Renal cortical epithelial cell (primary cell): Measurements from ENCODE around the gene GLCE. TPM values are rescaled to one million over a fixed set of nuclear protein-coding genes. Genes with fewer than 3 reads are reported as not detected.
A peak's percentile ranks its signal among the peaks of the same experiment; 100 is the strongest.
"Not testable (repeated sequence)": the region's sequence is repeated elsewhere in the genome, so short reads cannot be mapped to it uniquely, and the experiment has no call there.

Experiments
- DNase-seq: peaks from one replicate; pipeline ENCODE4 v3.0.0-alpha.2; 2011; ENCODE audit warnings: low read depth
- total RNA-seq: library from RNA; depleted of rRNA; stranded (reverse); fragments of >200 nt; gene quantifications from 2 replicates; pipeline ENCODE4 v1.2.3, GENCODE V29; 2014

GLCE gene
- total RNA-seq, 1 donor from 2014 or later: 15.9 TPM

GRCh38 chr15:69158843-69159240 is 1.6 kb upstream of the GLCE start:
- no peak for DNase-seq

GRCh38 chr15:69159805-69160140 is 662 bp upstream of the GLCE start:
- DNase-seq: no peak

DNA sequence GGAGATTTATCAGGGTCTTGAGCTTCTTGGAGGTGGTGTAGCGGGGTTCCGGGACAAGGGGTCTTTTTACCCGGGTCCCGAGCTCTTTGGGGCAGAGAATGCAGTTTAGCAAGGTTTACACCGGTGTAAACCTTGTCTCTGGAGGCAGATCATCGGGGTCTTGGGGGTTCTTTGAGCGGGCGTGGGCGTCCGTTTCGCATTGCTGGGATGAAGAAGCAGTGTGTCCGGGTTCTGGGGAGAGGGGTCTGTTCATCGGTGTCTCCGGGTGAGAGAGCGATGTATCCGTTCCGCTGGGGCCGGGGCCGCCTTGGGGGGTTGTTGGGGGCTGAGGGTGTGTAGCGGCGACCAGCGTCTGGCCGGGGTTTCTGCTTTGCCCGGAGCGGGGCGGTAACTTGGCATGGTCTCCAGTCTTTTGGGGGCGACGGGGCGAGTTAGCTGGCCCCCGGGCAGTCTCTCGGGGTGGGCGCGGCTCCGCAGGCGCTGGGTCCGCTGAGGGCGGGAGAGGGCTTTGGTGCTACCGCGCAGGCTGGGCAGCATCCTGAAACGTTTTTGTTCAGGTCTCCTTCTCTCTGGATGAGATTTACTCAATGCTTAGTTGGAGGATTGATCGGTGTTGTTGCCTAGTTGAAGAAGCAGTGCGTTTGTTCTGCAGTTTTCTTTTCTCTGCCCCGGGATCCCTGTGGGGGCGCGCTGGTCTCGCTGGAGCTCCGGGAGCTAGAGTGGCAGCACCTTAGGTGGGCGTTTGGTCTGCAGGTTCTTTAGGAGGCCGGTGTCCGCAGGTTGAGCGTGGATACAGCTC is 843 bp downstream of the GLCE start:
- DNase-seq: peak; percentile 26

DNA sequence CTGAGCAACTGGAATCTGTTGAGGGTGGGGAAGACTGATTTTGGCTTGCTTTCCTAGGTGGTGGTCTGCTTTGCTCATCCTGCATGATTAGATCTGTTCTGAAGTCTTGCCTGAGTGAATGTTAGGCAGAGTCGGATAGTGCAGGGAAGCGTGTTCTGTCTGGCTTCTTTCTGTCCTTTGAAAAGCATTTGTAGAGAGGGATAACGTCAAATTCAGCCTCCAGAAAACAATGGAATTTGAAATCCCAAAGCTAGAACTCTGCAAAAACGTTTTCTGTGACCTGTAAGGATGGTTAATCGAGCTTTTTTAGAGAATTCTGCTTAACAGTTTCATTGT is 1.4 kb downstream of the GLCE start:
- no peak for DNase-seq

DNA sequence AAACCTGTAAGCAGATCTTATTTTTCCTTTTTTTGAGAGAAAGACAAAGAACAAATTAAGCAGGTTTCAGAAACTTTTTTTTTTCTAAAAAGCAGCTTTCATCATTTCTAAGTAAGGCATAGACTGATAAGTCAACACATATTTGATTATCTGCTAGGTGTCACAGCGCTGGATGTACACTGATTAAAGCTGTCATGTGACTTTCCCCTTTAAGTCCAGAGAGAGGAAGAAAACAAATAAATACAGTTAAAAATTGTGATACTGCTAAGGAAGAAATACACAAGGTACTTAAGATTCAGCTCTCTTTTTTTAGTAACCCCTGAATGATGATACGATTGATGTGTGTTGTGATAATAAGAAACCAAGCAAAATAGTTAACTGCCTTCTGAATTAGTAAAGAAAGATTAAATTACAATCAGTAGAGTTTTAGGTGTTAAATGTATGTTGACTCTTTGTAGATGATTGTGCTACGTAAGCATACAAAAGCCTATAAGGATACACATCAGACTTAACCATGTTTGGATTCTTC is 2.8 kb downstream of the GLCE start:
- DNase-seq: no peak

DNA sequence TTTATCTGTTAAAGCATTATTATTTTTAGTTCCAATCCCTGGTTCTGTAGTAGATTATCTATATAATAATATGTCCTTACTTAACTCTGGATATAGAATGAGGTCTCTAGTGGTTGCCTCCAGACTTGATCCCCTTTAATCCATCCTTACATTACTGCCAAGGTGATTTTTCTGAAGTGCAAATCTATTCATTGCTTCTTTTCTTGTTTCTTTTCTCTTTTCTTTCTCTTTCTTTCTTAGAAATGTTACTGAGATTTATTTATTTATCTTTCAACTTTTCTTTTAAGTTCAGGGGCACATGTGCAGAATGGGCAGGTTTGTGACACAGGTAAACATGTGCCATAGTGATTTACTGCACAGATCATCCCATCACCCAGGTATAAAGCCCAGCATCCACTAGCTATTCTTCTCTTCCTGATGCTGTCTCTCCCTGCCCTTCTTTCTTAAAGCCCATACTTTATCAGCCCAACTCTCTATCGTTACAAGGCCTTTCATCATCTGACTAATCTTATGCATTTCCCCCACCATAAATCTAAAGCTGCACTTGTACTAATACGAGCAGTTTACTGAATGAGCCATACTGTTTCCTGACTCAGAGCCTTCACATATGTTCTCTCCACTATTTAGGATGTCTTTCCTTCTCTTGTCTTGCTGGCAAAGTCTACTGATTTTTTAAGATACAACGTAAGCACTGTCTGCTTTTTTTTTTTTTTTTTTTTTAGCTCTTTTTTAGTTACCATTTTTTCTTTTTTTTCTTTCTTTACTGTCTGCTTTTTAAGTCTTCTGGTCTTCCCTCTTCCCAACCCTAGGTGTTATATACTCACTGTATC is 4.6 kb downstream of the GLCE start:
- DNase-seq: no peak

- peak; percentile 10 for DNase-seq
These were observed 5.2 kb downstream of the GLCE start for GRCh38 chr15:69165637-69166025.

- DNase-seq: no peak
These were observed 6.9 kb downstream of the GLCE start for GRCh38 chr15:69167218-69167846.

GRCh38 chr15:69168361-69168760 is 7.9 kb downstream of the GLCE start:
- DNase-seq: not testable (repeated sequence)

- DNase-seq: not testable (repeated sequence)
These were observed 9.1 kb downstream of the GLCE start for GRCh38 chr15:69169540-69169939.

GRCh38 chr15:69170597-69170996 is 10.2 kb downstream of the GLCE start:
- no peak for DNase-seq

GRCh38 chr15:69172847-69173246 is 12.4 kb downstream of the GLCE start:
- peak; percentile 16 for DNase-seq

DNA sequence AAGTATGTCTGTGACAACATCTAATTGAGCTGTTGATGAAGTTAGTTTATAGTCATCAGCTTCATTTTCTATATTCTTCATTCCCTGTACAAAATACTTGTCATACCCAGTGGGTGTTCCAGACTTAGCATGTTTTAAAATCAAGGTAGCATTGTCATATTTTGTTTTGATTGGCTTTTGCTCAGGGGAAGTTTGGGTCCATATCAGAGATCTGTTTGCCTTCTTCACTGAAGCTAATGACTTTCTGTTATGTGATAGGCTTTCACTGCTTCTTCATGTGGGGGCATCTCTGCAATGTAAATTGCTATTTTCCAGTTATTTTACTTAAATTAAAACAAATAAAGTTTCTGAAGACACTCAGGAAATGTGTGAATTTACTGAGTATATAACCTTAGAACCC is 15.1 kb downstream of the GLCE start:
- DNase-seq: no peak

DNA sequence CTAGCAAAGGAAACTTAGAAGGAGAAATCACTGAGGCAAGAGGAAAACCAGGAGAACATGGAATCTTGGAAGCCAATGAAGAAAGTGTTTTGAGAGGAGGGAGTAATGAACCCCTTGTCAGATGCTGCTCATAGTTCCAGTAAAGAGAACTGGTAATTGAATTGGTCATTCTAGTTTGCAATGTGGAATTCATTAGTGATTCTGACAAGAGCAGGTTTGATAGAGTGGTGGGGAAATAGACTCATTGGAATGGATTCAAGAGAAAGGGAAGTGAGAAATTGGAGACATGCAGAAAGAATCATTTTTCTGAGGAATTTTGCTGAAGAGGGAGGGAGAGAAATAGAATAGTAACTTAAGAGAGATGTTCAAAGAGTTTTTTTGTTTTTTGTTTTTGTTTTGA is 21.0 kb downstream of the GLCE start:
- DNase-seq: no peak

DNA sequence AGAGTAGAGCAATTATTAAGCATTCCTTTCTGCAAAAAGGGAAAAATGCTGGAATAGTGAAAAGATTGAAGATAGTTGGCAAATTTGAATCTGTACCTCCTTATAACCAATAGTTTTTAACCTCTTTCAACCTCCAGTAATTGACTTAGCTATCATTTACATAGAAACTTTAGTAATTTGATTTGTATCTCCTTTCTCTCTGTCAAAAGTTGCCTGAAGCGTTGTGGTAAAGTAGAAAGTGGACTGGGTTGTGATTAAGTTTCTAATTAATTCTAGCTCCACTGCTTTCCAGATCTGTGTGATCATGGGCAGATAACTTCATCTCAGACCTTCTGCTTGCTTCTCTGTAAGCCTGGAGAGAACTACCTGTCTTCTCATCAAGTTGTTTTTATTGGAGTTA is 24.8 kb downstream of the GLCE start:
- DNase-seq: no peak

GRCh38 chr15:69185706-69186105 is 25.3 kb downstream of the GLCE start:
- no peak for DNase-seq

DNA sequence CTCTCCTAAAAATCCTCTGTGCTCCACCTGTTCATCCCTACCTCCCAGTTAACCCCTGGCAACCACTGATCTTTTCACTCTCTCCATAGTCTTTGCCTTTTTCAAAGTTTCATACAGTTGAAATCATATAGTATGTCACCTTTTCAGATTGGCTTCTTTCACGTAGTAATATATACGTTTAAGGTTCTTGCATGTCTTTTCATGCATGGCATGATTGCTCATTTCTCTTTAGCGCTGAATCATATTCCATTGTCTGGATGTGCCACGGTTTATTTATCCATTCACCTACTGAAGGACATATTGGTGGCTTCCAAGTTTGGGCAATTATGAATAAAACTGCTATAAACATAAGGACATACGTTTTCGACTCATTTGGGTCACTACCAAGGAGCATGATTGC is 28.7 kb downstream of the GLCE start:
- DNase-seq: no peak

- no peak for DNase-seq
These were observed 29.7 kb downstream of the GLCE start for GRCh38 chr15:69190091-69190490.

- no peak for DNase-seq
These were observed 30.1 kb downstream of the GLCE start for GRCh38 chr15:69190504-69190903.

GRCh38 chr15:69194025-69194827 is 33.8 kb downstream of the GLCE start:
- peak; percentile 11 for DNase-seq

DNA sequence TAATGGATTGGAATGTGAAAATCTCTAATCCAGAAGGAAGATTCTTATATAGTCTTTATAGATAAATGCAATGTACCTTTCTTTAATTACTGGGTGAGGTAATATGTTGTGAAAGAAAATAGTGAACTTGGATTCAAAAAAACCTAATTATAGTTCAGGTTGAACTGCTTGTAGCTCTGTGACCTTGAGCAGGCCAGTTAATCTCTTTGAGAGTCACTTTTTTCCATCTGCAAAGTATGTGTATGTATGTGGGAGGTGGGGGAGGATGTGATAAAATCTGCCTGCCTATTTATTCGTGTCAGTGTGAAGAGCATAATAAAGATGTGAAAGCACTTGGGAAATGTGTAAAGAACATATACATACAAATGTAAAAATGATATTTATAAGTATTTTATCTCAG is 34.4 kb downstream of the GLCE start:
- DNase-seq: no peak
